HEK293 (cell line): ENCODE results near the gene NEFH.
A peak's percentile ranks its signal among the peaks of the same experiment; 100 is the strongest.

Source experiments
- CTCF ChIA-PET: fragments of 350-600 bp; formaldehyde crosslinking; extraction: SDS; loops from one replicate; lab custom pipeline; 2021; ENCODE audit warnings: antibody characterized with exemption; lab: Yijun Ruan, JAX
- POLR2A ChIA-PET: fragments of 300-600 bp; formaldehyde crosslinking; extraction: SDS; loops from one replicate; lab custom pipeline; 2020; ENCODE audit warnings: antibody characterized with exemption, inconsistent platforms; lab: Yijun Ruan, JAX
- H3K27ac ChIP-seq: fragments of 200-500 bp; sonication (Bioruptor generic); 2 replicates; pipeline ENCODE4 v1.5.1; 2014; ENCODE audit warnings: low read depth, low read length, control low read depth, inconsistent platforms; ENCODE audit errors: extremely low read depth
- H3K36me3 ChIP-seq, 2 experiments: fragments of 200-500 bp in 1 of 2; sonication (Bioruptor generic) in 1 of 2; 1 replicate in 1 of 2; 2 replicates in 1 of 2; pipeline ENCODE4 v1.5.1; 2014 to 2017; ENCODE audit warnings: inconsistent platforms in 2 of 2, low read length in 2 of 2; ENCODE audit not compliant: control insufficient read depth in 2 of 2, insufficient read depth in 1 of 2
- H3K4me1 ChIP-seq: fragments of 200-500 bp; sonication (Bioruptor generic); 2 replicates; pipeline ENCODE4 v1.5.1; 2014; ENCODE audit warnings: mild to moderate bottlenecking, low read length, inconsistent platforms; ENCODE audit not compliant: control insufficient read depth, insufficient read depth
- H3K4me3 ChIP-seq: 2 replicates; pipeline ENCODE4 v1.5.1; 2011; ENCODE audit warnings: low read depth, mild to moderate bottlenecking, control low read depth, low read length, moderate library complexity
- H3K9me3 ChIP-seq: fragments of 200-500 bp; sonication (Bioruptor generic); 2 replicates; pipeline ENCODE4 v1.5.1; 2014; ENCODE audit warnings: low read depth, low read length, inconsistent platforms; ENCODE audit not compliant: control insufficient read depth, insufficient read depth
- BCL11B ChIP-seq: fragments of 450-650 bp; formaldehyde crosslinking; IDR thresholded peaks from 2 replicates; pipeline ENCODE4 v1.5.1; 2016; ENCODE audit warnings: low read depth, missing biosample characterization, missing genetic modification characterization
- GFI1B ChIP-seq: fragments of 450-650 bp; formaldehyde crosslinking; IDR thresholded peaks from 2 replicates; pipeline ENCODE4 v1.5.1; 2016; ENCODE audit warnings: missing biosample characterization, missing genetic modification characterization
- SALL2 ChIP-seq: fragments of 450-650 bp; formaldehyde crosslinking; IDR thresholded peaks from 2 replicates; pipeline ENCODE4 v1.5.0; 2017; ENCODE audit warnings: missing biosample characterization, mild to moderate bottlenecking, missing genetic modification characterization, borderline replicate concordance
- SCRT2 ChIP-seq: fragments of 450-650 bp; formaldehyde crosslinking; IDR thresholded peaks from 2 replicates; pipeline ENCODE4 v1.5.1; 2016; ENCODE audit warnings: missing biosample characterization, missing genetic modification characterization
- ZBTB21 ChIP-seq: fragments of 450-650 bp; formaldehyde crosslinking; IDR thresholded peaks from 2 replicates; pipeline ENCODE4 v1.5.1; 2017; ENCODE audit warnings: missing biosample characterization, missing genetic modification characterization
- ZFP37 ChIP-seq: fragments of 450-650 bp; formaldehyde crosslinking; IDR thresholded peaks from 2 replicates; pipeline ENCODE4 v1.5.1; 2016; ENCODE audit warnings: missing biosample characterization, missing genetic modification characterization
- ZNF335 ChIP-seq: fragments of 450-650 bp; formaldehyde crosslinking; conservative IDR thresholded peaks from 2 replicates; pipeline ENCODE4 v1.5.1; 2016; ENCODE audit warnings: missing biosample characterization, missing genetic modification characterization
- ZNF664 ChIP-seq: fragments of 450-650 bp; formaldehyde crosslinking; IDR thresholded peaks from 2 replicates; pipeline ENCODE4 v1.5.1; 2016; ENCODE audit warnings: missing biosample characterization, missing genetic modification characterization
- ZNF747 ChIP-seq: fragments of 450-650 bp; formaldehyde crosslinking; IDR thresholded peaks from 2 replicates; pipeline ENCODE4 v1.5.1; 2016; ENCODE audit warnings: missing biosample characterization, missing genetic modification characterization
- ZNF76 ChIP-seq: fragments of 450-650 bp; formaldehyde crosslinking; IDR thresholded peaks from 2 replicates; pipeline ENCODE4; 2016; ENCODE audit warnings: low read depth, missing biosample characterization, missing genetic modification characterization, borderline replicate concordance
- ZNF785 ChIP-seq: fragments of 450-650 bp; formaldehyde crosslinking; IDR thresholded peaks from 2 replicates; pipeline ENCODE4 v1.5.1; 2016; ENCODE audit warnings: missing biosample characterization, missing genetic modification characterization
- TF ChIP-seq, protein P1 (sequence below): fragments of 450-650 bp; formaldehyde crosslinking; IDR thresholded peaks from 2 replicates; pipeline ENCODE4 v1.5.1; 2017; ENCODE audit warnings: missing biosample characterization, missing genetic modification characterization
- TF ChIP-seq, protein P2 (sequence below): fragments of 450-650 bp; formaldehyde crosslinking; IDR thresholded peaks from 2 replicates; pipeline ENCODE4 v1.5.1; 2016; ENCODE audit warnings: missing biosample characterization, missing genetic modification characterization
- TF ChIP-seq, protein P3 (sequence below): fragments of 450-650 bp; formaldehyde crosslinking; IDR thresholded peaks from 2 replicates; pipeline ENCODE4 v1.5.1; 2017; ENCODE audit warnings: missing biosample characterization, mild to moderate bottlenecking, missing genetic modification characterization, moderate library complexity
- TF ChIP-seq, protein P4 (sequence below): fragments of 450-650 bp; formaldehyde crosslinking; conservative IDR thresholded peaks from 2 replicates; pipeline ENCODE4 v1.5.1; 2016; ENCODE audit warnings: low read depth, missing biosample characterization, missing genetic modification characterization
- TF ChIP-seq, protein P5 (sequence below): fragments of 450-650 bp; formaldehyde crosslinking; IDR thresholded peaks from 2 replicates; pipeline ENCODE4 v1.5.1; 2016; ENCODE audit warnings: missing biosample characterization, missing genetic modification characterization

NEFH gene

DNA sequence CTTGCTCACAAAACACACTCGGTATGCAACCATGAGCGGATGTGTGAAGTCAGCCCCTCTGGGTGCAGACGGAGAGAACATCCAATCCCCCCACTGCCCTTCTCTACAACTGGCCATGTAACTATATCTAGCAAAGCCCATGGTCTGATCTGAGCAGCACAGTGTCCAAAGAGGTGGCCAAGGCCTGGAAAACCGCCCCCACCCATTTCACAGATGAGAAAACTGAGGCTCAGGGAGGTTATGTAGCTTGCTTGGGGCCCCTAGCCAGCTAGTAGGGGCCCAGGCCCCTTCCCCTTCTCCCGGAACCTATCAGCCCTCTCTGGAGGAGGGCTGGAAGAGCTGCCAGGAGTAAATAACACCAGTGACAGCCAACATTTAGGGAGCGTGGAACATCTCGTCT, 15.4 kb upstream of the NEFH start (continued):
- TF ChIP-seq ZNF664 (tag by site-specific recombination) (no peak), ZNF785 (tag by site-specific recombination) (no peak)
- TF ChIP-seq, protein P1, sequence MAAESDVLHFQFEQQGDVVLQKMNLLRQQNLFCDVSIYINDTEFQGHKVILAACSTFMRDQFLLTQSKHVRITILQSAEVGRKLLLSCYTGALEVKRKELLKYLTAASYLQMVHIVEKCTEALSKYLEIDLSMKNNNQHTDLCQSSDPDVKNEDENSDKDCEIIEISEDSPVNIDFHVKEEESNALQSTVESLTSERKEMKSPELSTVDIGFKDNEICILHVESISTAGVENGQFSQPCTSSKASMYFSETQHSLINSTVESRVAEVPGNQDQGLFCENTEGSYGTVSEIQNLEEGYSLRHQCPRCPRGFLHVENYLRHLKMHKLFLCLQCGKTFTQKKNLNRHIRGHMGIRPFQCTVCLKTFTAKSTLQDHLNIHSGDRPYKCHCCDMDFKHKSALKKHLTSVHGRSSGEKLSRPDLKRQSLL (tag by site-specific recombination), result no peak
- TF ChIP-seq, protein P2, sequence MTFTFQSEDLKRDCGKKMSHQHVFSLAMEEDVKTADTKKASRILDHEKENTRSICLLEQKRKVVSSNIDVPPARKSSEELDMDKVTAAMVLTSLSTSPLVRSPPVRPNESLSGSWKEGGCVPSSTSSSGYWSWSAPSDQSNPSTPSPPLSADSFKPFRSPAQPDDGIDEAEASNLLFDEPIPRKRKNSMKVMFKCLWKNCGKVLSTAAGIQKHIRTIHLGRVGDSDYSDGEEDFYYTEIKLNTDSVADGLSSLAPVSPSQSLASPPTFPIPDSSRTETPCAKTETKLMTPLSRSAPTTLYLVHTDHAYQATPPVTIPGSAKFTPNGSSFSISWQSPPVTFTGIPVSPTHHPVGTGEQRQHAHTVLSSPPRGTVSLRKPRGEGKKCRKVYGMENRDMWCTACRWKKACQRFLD (tag by site-specific recombination), result no peak
- TF ChIP-seq, protein P3, sequence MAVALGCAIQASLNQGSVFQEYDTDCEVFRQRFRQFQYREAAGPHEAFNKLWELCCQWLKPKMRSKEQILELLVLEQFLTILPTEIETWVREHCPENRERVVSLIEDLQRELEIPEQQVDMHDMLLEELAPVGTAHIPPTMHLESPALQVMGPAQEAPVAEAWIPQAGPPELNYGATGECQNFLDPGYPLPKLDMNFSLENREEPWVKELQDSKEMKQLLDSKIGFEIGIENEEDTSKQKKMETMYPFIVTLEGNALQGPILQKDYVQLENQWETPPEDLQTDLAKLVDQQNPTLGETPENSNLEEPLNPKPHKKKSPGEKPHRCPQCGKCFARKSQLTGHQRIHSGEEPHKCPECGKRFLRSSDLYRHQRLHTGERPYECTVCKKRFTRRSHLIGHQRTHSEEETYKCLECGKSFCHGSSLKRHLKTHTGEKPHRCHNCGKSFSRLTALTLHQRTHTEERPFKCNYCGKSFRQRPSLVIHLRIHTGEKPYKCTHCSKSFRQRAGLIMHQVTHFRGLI (tag by site-specific recombination), result no peak
- TF ChIP-seq, all 188 proteins: peak for 0

DNA sequence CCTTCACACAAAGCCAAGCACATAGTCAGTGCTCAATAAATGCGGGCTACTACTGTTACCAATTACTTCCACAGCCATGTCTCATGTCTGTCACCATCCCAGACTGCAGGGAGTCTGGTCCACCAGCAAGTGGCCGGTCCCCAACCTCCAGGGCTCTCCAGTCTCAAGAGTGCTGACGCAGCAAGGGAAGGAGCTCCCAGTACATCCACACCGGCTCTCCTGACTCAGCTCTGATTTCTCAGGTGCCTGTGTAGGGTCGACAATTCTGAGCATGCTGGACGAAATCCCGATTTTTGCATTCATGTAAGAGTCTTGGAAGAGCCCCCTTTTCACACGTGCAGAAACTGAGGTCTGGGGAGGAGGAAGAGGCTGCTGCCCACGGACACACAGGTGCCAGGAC, 10.3 kb upstream of the NEFH start:
- no peak overlapping the region for H3K27ac ChIP-seq
- TF ChIP-seq SALL2 (tag by site-specific recombination) (no peak), GFI1B (tag by site-specific recombination) (no peak), ZNF664 (tag by site-specific recombination) (peak; percentile 73; the same call in 1 of the 2 replicates), ZNF747 (tag by site-specific recombination) (no peak), SCRT2 (tag by site-specific recombination) (no peak), ZNF335 (tag by site-specific recombination) (peak; percentile 90), ZFP37 (no peak)
- TF ChIP-seq, protein P4, sequence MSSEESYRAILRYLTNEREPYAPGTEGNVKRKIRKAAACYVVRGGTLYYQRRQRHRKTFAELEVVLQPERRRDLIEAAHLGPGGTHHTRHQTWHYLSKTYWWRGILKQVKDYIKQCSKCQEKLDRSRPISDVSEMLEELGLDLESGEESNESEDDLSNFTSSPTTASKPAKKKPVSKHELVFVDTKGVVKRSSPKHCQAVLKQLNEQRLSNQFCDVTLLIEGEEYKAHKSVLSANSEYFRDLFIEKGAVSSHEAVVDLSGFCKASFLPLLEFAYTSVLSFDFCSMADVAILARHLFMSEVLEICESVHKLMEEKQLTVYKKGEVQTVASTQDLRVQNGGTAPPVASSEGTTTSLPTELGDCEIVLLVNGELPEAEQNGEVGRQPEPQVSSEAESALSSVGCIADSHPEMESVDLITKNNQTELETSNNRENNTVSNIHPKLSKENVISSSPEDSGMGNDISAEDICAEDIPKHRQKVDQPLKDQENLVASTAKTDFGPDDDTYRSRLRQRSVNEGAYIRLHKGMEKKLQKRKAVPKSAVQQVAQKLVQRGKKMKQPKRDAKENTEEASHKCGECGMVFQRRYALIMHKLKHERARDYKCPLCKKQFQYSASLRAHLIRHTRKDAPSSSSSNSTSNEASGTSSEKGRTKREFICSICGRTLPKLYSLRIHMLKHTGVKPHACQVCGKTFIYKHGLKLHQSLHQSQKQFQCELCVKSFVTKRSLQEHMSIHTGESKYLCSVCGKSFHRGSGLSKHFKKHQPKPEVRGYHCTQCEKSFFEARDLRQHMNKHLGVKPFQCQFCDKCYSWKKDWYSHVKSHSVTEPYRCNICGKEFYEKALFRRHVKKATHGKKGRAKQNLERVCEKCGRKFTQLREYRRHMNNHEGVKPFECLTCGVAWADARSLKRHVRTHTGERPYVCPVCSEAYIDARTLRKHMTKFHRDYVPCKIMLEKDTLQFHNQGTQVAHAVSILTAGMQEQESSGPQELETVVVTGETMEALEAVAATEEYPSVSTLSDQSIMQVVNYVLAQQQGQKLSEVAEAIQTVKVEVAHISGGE (tag by site-specific recombination), result no peak
- TF ChIP-seq, all 188 proteins: peak for 2
- Histone ChIP-seq H3K4me3 (peak overlapping the region; percentile 62), H3K36me3 (no peaks in the 10 kb centered on the region), H3K9me3 (no peaks in the 10 kb centered on the region), H3K4me1 (no peaks in the 10 kb centered on the region)
- ChIA-PET CTCF (interaction anchor here (0.6 to 3.2 kb wide), 18 partner anchors 8 to 503 kb away, joined by 3 to 16 read pairs (median 4); partner anchors contain the start of gene THOC5), POLR2A (interaction anchor here (0.7 kb wide), 1 partner anchor 12 kb away, joined by 3 read pairs; no protein-coding TSS in a partner anchor)

DNA sequence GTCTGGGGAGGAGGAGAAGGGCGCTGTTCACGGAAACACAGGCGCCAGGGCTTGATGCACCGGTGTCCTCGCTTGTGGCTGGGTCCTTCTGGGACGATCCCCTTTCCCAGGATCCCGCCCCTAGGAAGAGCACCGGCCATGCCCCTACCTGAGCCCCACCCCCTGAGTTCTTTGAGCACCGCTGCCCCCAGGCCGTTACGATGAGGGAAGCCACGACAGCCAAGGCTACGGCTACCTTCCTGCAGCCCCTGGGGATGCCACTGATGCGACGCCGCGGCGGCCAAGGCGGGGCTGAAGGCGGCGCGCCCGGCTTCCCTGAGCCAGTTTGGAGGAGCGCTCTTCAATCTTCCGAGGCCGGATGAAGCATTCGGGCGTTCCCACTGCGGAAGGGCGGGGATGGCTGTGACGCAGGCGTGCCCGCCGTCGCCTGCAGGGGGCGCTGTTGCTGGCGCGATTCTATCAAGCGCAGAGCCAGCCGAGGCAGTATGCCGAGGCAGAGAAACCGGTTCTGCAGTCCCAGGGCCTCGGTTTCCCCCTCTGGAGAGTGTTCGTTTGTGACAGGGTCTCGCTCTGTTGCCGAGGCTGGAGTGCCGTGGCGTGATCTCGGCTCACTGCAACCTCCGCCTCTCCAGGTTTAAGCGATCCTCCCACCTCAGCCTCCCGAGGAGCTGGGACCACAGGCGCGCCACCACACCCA, 9.7 kb upstream of the NEFH start:
- CTCF ChIA-PET, result interaction anchor here (0.5 to 3.2 kb wide), 46 partner anchors 9 to 629 kb away, joined by 3 to 16 read pairs (median 4); partner anchors contain the start of genes EMID1 and THOC5
- Histone ChIP-seq H3K27ac (no peak overlapping the region), H3K4me3 (peak overlapping the region; percentile 62), H3K9me3 (no peaks in the 10 kb centered on the region), H3K4me1 (no peaks in the 10 kb centered on the region), H3K36me3 (no peaks in the 10 kb centered on the region)
- POLR2A ChIA-PET, result interaction anchor here (0.7 kb wide), 1 partner anchor 13 kb away, joined by 3 read pairs; no protein-coding TSS in a partner anchor
- no peak for TF ChIP-seq BCL11B
- 0 out of 2 replicates have a peak, but pooled peaks have one; percentile 19 for TF ChIP-seq ZFP37
- TF ChIP-seq, protein P3 (tag by site-specific recombination), result no peak
- peak; percentile 70 for TF ChIP-seq ZNF335 (tag by site-specific recombination)
- no peak for TF ChIP-seq SCRT2 (tag by site-specific recombination)
- no peak for TF ChIP-seq ZNF785 (tag by site-specific recombination)
- peak; percentile 60; the same call in 1 of the 2 replicates for TF ChIP-seq ZBTB21 (tag by site-specific recombination)
- TF ChIP-seq, protein P5, sequence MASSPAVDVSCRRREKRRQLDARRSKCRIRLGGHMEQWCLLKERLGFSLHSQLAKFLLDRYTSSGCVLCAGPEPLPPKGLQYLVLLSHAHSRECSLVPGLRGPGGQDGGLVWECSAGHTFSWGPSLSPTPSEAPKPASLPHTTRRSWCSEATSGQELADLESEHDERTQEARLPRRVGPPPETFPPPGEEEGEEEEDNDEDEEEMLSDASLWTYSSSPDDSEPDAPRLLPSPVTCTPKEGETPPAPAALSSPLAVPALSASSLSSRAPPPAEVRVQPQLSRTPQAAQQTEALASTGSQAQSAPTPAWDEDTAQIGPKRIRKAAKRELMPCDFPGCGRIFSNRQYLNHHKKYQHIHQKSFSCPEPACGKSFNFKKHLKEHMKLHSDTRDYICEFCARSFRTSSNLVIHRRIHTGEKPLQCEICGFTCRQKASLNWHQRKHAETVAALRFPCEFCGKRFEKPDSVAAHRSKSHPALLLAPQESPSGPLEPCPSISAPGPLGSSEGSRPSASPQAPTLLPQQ (tag by site-specific recombination), result peak; percentile 31; the same call in 1 of the 2 replicates
- TF ChIP-seq ZNF76 (tag by site-specific recombination), result 0 out of 2 replicates have a peak, but pooled peaks have one; percentile 29
